Fibroblast of lung (primary cell): Measurements from ENCODE around the gene CDR2L. TPM values are rescaled to one million over a fixed set of nuclear protein-coding genes. Genes with fewer than 3 reads are reported as not detected.

ENCODE experiments used
- DNase-seq, 2 donors: peaks; one replicate each; pipeline versions ENCODE4 v3.0.0 to v3.0.0-alpha.2; 2010; ENCODE audit warnings: low read depth in 2 of 2
- H2AFZ ChIP-seq: 2 replicates; pipeline ENCODE4 v1.5.1; 2012; ENCODE audit warnings: low read length, control low read depth, inconsistent platforms
- H3K27ac ChIP-seq: 2 replicates; pipeline ENCODE4 v1.5.1; 2011; ENCODE audit warnings: low read length, control low read depth; ENCODE audit not compliant: insufficient read depth
- H3K27me3 ChIP-seq: 2 replicates; pipeline ENCODE4 v1.5.1; 2011; ENCODE audit warnings: mild to moderate bottlenecking, low read length; ENCODE audit not compliant: control insufficient read depth, insufficient read depth
- H3K36me3 ChIP-seq: 2 replicates; pipeline ENCODE4 v1.5.1; 2011; ENCODE audit warnings: low read length; ENCODE audit not compliant: control insufficient read depth, insufficient read depth
- H3K4me1 ChIP-seq: 2 replicates; pipeline ENCODE4 v1.5.1; 2011; ENCODE audit warnings: low read length; ENCODE audit not compliant: control insufficient read depth, insufficient read depth; ENCODE audit errors: extremely low read depth
- H3K4me2 ChIP-seq: 2 replicates; pipeline ENCODE4 v1.5.1; 2011; ENCODE audit warnings: low read length, control low read depth; ENCODE audit not compliant: insufficient read depth; ENCODE audit errors: extremely low read depth
- H3K4me3 ChIP-seq, 4 experiments: fragments of 200-600 bp in 1 of 4; sonication (generic) in 1 of 4; replicated peaks in 1 of 4; 2 replicates each; pipeline ENCODE4 v1.5.1; 2011 to 2016; ENCODE audit warnings: low read length in 4 of 4, low read depth in 3 of 4, mild to moderate bottlenecking in 3 of 4, control low read depth in 2 of 4, inconsistent platforms in 1 of 4, mixed read lengths in 1 of 4; ENCODE audit not compliant: insufficient read depth in 1 of 4; ENCODE audit errors: control extremely low read depth in 1 of 4
- H3K79me2 ChIP-seq: 2 replicates; pipeline ENCODE4 v1.5.1; 2012; ENCODE audit warnings: mild to moderate bottlenecking, low read length, inconsistent platforms; ENCODE audit not compliant: control insufficient read depth, insufficient read depth
- H3K9ac ChIP-seq: 2 replicates; pipeline ENCODE4 v1.5.1; 2011; ENCODE audit warnings: mild to moderate bottlenecking, low read length, control low read depth; ENCODE audit not compliant: insufficient read depth
- H3K9me3 ChIP-seq: 2 replicates; pipeline ENCODE4 v1.5.1; 2012; ENCODE audit warnings: low read depth, low read length; ENCODE audit not compliant: control insufficient read depth, insufficient read depth
- H4K20me1 ChIP-seq: 2 replicates; pipeline ENCODE4 v1.5.1; 2011; ENCODE audit warnings: low read length; ENCODE audit not compliant: control insufficient read depth, insufficient read depth; ENCODE audit errors: extremely low read depth
- CTCF ChIP-seq, 2 donors: IDR thresholded peaks in 1 of 2; conservative IDR thresholded peaks in 1 of 2; 1 replicate in 1 of 2; 2 replicates in 1 of 2; pipeline ENCODE4 v1.5.1; 2011 to 2012; ENCODE audit warnings: low read length in 2 of 2, control low read depth in 1 of 2, inconsistent platforms in 1 of 2, low read depth in 1 of 2, mild to moderate bottlenecking in 1 of 2
- EZH2 ChIP-seq: IDR thresholded peaks from 2 replicates; pipeline ENCODE4 v1.5.1; 2012; ENCODE audit warnings: low read length, control low read depth, mild to moderate bottlenecking; ENCODE audit errors: missing control alignments
- polyA plus RNA-seq, 2 donors: library from polyadenylated mRNA; depleted of rRNA in 1 of 2; stranded (reverse) in 1 of 2; unstranded in 1 of 2; fragments of >200 nt; gene quantifications; 2 replicates each; pipeline ENCODE4 v1.2.1, GENCODE V29; 2011 to 2012; ENCODE audit warnings: missing spikeins in 1 of 2
- total RNA-seq: library from RNA; depleted of rRNA; stranded (reverse); fragments of >200 nt; gene quantifications from 2 replicates; pipeline ENCODE4 v1.2.1, GENCODE V29; 2014

The CDR2L gene
- total and polyA plus RNA-seq, 2 donors (not counting 1 experiment from before 2014, with no cell fraction given) = 9.7 to 12.2 TPM

- no peak overlapping the region for H3K4me2 ChIP-seq
- H3K27me3 ChIP-seq = no peaks in the 10 kb centered on the region
- no peak overlapping the region for H3K4me3 ChIP-seq
- no peaks in the 10 kb centered on the region for H3K4me1 ChIP-seq
- no peak overlapping the region for H2AFZ ChIP-seq
- no peak overlapping the region for H3K9ac ChIP-seq
- no peak overlapping the region for H3K27ac ChIP-seq
- no peak for DNase-seq
- peaks cover 5% of the 10 kb centered on the region for H3K79me2 ChIP-seq
- no peaks in the 10 kb centered on the region for H3K9me3 ChIP-seq
- H4K20me1 ChIP-seq = no peaks in the 10 kb centered on the region
- no peak for TF ChIP-seq CTCF (conservative IDR thresholded peaks at IDR 0.05 in 1 of 2, IDR thresholded peaks at IDR 0.05 in 1 of 2; ENCODE audit: low read depth in 1 of 2, low read length in 2 of 2)
- no peak for TF ChIP-seq EZH2
- H3K36me3 ChIP-seq = peaks cover 13% of the 10 kb centered on the region
Measured at GRCh38 chr17:75019146-75019545, 31.7 kb downstream of the CDR2L start.

- Histone ChIP-seq H3K4me2 (no peak overlapping the region), H3K27me3 (no peaks in the 10 kb centered on the region), H3K27ac (no peak overlapping the region), H3K36me3 (peaks cover 13% of the 10 kb centered on the region), H3K9me3 (no peaks in the 10 kb centered on the region), H3K79me2 (peaks cover 3% of the 10 kb centered on the region), H4K20me1 (no peaks in the 10 kb centered on the region), H3K9ac (no peak overlapping the region), H3K4me3 (no peak overlapping the region), H3K4me1 (no peaks in the 10 kb centered on the region), H2AFZ (no peak overlapping the region)
- TF ChIP-seq EZH2 = no peak
- TF ChIP-seq CTCF (conservative IDR thresholded peaks at IDR 0.05 in 1 of 2, IDR thresholded peaks at IDR 0.05 in 1 of 2; ENCODE audit: low read depth in 1 of 2, low read length in 2 of 2) = no peak
- DNase-seq = no peak
Measured at GRCh38 chr17:75019710-75020109, 32.3 kb downstream of the CDR2L start.

- no peaks in the 10 kb centered on the region for H3K79me2 ChIP-seq
- H3K36me3 ChIP-seq = peaks cover 13% of the 10 kb centered on the region
- no peak for DNase-seq
- no peak for TF ChIP-seq EZH2
- no peak overlapping the region for H3K9ac ChIP-seq
- H3K9me3 ChIP-seq = no peaks in the 10 kb centered on the region
- H4K20me1 ChIP-seq = no peaks in the 10 kb centered on the region
- no peak overlapping the region for H3K27ac ChIP-seq
- H3K27me3 ChIP-seq = no peaks in the 10 kb centered on the region
- no peak overlapping the region for H3K4me2 ChIP-seq
- H2AFZ ChIP-seq = no peak overlapping the region
- no peak overlapping the region for H3K4me3 ChIP-seq
- no peaks in the 10 kb centered on the region for H3K4me1 ChIP-seq
Measured at GRCh38 chr17:75020331-75021110, 33.1 kb downstream of the CDR2L start.
